SK-N-SH treated with all-trans-retinoic acid at 6 μM for 48 hours (cell line): ENCODE results near the gene THSD4.
A peak's percentile ranks its signal among the peaks of the same experiment; 100 is the strongest.

Experiments used
- ATAC-seq: fragments of 200-7000 bp; cut with Tn5 transposase; 3 replicates; pipeline ENCODE4 v1.9.1; 2020; ENCODE audit warnings: mild to moderate bottlenecking, moderate library complexity
- ARNTL ChIP-seq: fragments of 450-650 bp; formaldehyde crosslinking; IDR thresholded peaks from 2 replicates; pipeline ENCODE4 v1.5.0; 2020; ENCODE audit warnings: low read depth, mild to moderate bottlenecking, moderate library complexity, borderline replicate concordance
- BACH2 ChIP-seq: fragments of 250-450 bp; sonication (Bioruptor Pico); IDR thresholded peaks from 2 replicates; pipeline ENCODE4 v1.9.0; 2021; ENCODE audit warnings: mild to moderate bottlenecking, borderline replicate concordance
- CSDC2 ChIP-seq: fragments of 250-450 bp; sonication (Bioruptor Pico); IDR thresholded peaks from 2 replicates; pipeline ENCODE4 v1.5.0; 2020; ENCODE audit warnings: mild to moderate bottlenecking, moderate library complexity
- ESRRG ChIP-seq: fragments of 250-450 bp; sonication (Bioruptor Pico); IDR thresholded peaks from 2 replicates; pipeline ENCODE4 v1.6.1; 2021; ENCODE audit warnings: mild to moderate bottlenecking
- GLIS3 ChIP-seq: fragments of 250-450 bp; sonication (Bioruptor Pico); IDR thresholded peaks from 2 replicates; pipeline ENCODE4 v1.5.0; 2020; ENCODE audit warnings: mild to moderate bottlenecking, moderate library complexity
- ISL1 ChIP-seq: fragments of 250-450 bp; sonication (Bioruptor Pico); IDR thresholded peaks from 2 replicates; pipeline ENCODE4 v2.1.2; 2022; ENCODE audit warnings: mild to moderate bottlenecking, moderate library complexity
- SNAI2 ChIP-seq: fragments of 250-450 bp; sonication (Bioruptor Pico); IDR thresholded peaks from 2 replicates; pipeline ENCODE4 v1.5.0; 2020; ENCODE audit warnings: mild to moderate bottlenecking, moderate library complexity
- TCF4 ChIP-seq: fragments of 250-450 bp; sonication (Bioruptor Pico); IDR thresholded peaks from 2 replicates; pipeline ENCODE4 v1.8.0; 2021; ENCODE audit warnings: mild to moderate bottlenecking, moderate library complexity, borderline replicate concordance
- TOX ChIP-seq: fragments of 250-450 bp; sonication (Bioruptor Pico); IDR thresholded peaks from 2 replicates; pipeline ENCODE4 v1.8.0; 2021; ENCODE audit warnings: mild to moderate bottlenecking, moderate library complexity, borderline replicate concordance
- ZC3H10 ChIP-seq: fragments of 250-450 bp; sonication (Bioruptor Pico); IDR thresholded peaks from 2 replicates; pipeline ENCODE4 v1.5.1; 2021; ENCODE audit warnings: mild to moderate bottlenecking, moderate library complexity
- ZFP3 ChIP-seq: fragments of 250-450 bp; sonication (Bioruptor Pico); IDR thresholded peaks from 2 replicates; pipeline ENCODE4 v1.5.0; 2020; ENCODE audit warnings: mild to moderate bottlenecking, moderate library complexity
- ZFP30 ChIP-seq: fragments of 450-650 bp; formaldehyde crosslinking; IDR thresholded peaks from 2 replicates; pipeline ENCODE4 v1.5.0; 2022; ENCODE audit warnings: mild to moderate bottlenecking, moderate library complexity
- ZNF565 ChIP-seq: fragments of 450-650 bp; formaldehyde crosslinking; conservative IDR thresholded peaks from 2 replicates; pipeline ENCODE4 v1.5.0; 2020; ENCODE audit warnings: low read depth, mild to moderate bottlenecking, moderate library complexity
- ZNF70 ChIP-seq: fragments of 450-650 bp; formaldehyde crosslinking; IDR thresholded peaks from 2 replicates; pipeline ENCODE4 v1.5.0; 2020; ENCODE audit warnings: mild to moderate bottlenecking, moderate library complexity
- TF ChIP-seq, protein P1 (sequence below): fragments of 250-450 bp; sonication (Bioruptor Pico); IDR thresholded peaks from 2 replicates; pipeline ENCODE4 v1.5.1; 2021; ENCODE audit warnings: mild to moderate bottlenecking, moderate library complexity
- TF ChIP-seq, protein P2 (sequence below): fragments of 250-450 bp; sonication (Bioruptor Pico); IDR thresholded peaks from 2 replicates; pipeline ENCODE4 v1.5.0; 2020; ENCODE audit warnings: mild to moderate bottlenecking, moderate library complexity
- TF ChIP-seq, protein P3 (sequence below): fragments of 250-450 bp; sonication (Bioruptor Pico); IDR thresholded peaks from 2 replicates; pipeline ENCODE4 v1.8.0; 2020; ENCODE audit warnings: mild to moderate bottlenecking, moderate library complexity, borderline replicate concordance

The THSD4 gene

DNA sequence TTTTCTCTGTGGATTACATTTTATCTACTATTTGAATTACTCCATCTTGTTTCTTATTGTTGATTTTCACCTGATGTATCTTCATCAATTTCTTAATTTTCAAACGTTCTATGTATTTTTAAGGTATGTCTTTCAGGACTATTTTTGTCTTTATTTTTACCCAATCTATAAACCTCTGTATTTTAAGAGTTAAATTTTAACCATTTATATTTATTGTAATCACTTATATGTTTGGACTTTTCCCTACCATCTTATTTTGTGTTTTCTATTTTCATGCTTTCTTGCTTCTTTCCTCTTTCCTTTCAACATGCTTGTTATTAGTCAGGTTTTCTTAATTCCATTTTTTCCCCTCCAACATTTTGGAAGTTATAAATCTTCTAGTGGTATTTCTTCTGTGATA is 645.6 kb downstream of the THSD4 start (continued):
- TF ChIP-seq CSDC2 (no peak), ISL1 (no peak), ZC3H10 (no peak), ZNF565 (CRISPR knock-in tag) (no peak)

DNA sequence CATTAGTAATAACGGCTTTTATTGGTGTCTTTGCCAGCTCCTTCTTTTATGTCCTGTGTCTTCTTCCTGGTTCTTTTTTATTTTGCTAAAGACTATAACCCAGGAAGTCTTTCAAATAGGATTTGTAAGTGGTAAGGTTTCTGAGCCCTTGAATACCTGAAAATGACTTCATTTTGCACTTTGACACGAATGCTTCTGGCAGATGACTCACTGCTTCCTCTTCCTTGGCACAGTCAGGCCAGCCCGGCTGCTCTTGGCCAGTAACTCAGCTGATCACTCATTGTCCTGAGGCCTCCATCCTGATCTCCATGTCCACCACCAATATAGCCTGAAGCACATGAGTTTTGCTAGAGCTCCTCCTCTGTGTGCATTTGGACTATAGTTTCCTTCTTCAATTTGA is 646.4 kb downstream of the THSD4 start:
- no peak for TF ChIP-seq ESRRG (CRISPR knock-in tag)
- TF ChIP-seq BACH2 = no peak
- no peak for TF ChIP-seq ARNTL (CRISPR knock-in tag)
- no peak for TF ChIP-seq ZFP3 (CRISPR knock-in tag)
- TF ChIP-seq, protein P1, sequence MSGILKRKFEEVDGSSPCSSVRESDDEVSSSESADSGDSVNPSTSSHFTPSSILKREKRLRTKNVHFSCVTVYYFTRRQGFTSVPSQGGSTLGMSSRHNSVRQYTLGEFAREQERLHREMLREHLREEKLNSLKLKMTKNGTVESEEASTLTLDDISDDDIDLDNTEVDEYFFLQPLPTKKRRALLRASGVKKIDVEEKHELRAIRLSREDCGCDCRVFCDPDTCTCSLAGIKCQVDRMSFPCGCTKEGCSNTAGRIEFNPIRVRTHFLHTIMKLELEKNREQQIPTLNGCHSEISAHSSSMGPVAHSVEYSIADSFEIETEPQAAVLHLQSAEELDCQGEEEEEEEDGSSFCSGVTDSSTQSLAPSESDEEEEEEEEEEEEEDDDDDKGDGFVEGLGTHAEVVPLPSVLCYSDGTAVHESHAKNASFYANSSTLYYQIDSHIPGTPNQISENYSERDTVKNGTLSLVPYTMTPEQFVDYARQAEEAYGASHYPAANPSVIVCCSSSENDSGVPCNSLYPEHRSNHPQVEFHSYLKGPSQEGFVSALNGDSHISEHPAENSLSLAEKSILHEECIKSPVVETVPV (CRISPR knock-in tag) = no peak
- TF ChIP-seq TCF4 = no peak
- TF ChIP-seq ZFP30 (CRISPR knock-in tag) = no peak
- peak; percentile 91 for ATAC-seq

DNA sequence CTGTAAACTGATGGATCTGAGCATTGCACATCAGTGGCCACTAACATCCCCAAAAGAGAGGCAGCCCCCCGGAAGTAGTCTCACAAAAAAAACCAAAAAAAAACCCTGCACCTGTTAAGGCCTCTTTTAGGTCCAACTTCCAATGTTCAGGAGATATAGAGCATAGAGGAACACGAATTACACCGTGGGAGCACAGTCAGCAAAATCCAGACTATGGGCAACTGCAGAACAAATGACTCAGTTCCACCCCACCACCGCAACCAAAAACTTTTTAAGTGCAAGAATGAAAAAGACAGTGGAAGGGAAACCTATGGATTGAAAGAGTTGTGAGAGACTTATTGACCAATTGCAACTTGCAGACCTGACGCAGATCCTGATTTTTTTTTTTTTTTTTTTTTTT is 652.9 kb downstream of the THSD4 start:
- no peak for ATAC-seq
- TF ChIP-seq ZNF70 (no peak), ZFP3 (CRISPR knock-in tag) (no peak), TOX (CRISPR knock-in tag) (no peak), GLIS3 (CRISPR knock-in tag) (no peak), ESRRG (CRISPR knock-in tag) (no peak), ZFP30 (CRISPR knock-in tag) (no peak)

DNA sequence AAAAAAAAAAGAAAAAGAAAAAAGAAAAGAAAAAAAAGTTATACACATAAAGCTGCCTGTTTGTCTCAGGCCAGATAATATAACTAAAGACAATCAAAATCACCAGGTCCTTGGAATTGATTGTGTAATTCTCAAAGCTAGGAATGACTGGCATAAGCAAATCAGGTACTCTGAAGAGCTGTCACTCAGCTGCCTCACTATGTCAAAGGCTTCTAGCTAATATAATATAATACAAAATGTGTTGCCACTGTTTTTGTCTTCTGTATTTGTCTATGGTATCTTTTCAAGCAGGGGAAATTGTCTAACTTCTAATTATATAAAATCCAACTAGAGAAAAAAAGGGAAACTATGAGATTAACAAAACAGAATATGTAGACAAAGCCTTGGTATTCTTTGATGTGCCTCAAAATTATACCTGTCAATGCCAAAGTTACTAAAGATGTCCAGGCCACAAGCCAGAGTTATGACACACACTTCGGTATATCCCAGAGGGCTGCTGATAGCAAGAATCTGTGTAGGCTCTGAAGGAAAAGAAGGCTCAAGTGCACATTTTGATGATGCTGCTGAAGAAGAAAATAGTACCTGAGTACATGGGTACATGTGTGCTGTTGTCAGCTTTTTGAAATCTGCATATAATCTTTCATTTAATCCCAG is 658.1 kb downstream of the THSD4 start:
- TF ChIP-seq SNAI2 (CRISPR knock-in tag) = no peak
- no peak for TF ChIP-seq TCF4
- TF ChIP-seq, protein P2, sequence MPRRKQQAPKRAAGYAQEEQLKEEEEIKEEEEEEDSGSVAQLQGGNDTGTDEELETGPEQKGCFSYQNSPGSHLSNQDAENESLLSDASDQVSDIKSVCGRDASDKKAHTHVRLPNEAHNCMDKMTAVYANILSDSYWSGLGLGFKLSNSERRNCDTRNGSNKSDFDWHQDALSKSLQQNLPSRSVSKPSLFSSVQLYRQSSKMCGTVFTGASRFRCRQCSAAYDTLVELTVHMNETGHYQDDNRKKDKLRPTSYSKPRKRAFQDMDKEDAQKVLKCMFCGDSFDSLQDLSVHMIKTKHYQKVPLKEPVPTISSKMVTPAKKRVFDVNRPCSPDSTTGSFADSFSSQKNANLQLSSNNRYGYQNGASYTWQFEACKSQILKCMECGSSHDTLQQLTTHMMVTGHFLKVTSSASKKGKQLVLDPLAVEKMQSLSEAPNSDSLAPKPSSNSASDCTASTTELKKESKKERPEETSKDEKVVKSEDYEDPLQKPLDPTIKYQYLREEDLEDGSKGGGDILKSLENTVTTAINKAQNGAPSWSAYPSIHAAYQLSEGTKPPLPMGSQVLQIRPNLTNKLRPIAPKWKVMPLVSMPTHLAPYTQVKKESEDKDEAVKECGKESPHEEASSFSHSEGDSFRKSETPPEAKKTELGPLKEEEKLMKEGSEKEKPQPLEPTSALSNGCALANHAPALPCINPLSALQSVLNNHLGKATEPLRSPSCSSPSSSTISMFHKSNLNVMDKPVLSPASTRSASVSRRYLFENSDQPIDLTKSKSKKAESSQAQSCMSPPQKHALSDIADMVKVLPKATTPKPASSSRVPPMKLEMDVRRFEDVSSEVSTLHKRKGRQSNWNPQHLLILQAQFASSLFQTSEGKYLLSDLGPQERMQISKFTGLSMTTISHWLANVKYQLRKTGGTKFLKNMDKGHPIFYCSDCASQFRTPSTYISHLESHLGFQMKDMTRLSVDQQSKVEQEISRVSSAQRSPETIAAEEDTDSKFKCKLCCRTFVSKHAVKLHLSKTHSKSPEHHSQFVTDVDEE (CRISPR knock-in tag) = no peak
- TF ChIP-seq ISL1 = 0 out of 2 replicates have a peak, but pooled peaks have one; percentile 10
- TF ChIP-seq, protein P1 (CRISPR knock-in tag) = no peak
- TF ChIP-seq ZFP3 (CRISPR knock-in tag) = no peak
- TF ChIP-seq, protein P3, sequence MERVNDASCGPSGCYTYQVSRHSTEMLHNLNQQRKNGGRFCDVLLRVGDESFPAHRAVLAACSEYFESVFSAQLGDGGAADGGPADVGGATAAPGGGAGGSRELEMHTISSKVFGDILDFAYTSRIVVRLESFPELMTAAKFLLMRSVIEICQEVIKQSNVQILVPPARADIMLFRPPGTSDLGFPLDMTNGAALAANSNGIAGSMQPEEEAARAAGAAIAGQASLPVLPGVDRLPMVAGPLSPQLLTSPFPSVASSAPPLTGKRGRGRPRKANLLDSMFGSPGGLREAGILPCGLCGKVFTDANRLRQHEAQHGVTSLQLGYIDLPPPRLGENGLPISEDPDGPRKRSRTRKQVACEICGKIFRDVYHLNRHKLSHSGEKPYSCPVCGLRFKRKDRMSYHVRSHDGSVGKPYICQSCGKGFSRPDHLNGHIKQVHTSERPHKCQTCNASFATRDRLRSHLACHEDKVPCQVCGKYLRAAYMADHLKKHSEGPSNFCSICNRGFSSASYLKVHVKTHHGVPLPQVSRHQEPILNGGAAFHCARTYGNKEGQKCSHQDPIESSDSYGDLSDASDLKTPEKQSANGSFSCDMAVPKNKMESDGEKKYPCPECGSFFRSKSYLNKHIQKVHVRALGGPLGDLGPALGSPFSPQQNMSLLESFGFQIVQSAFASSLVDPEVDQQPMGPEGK (CRISPR knock-in tag) = no peak
- ATAC-seq = peak; percentile 59; the same call in 2 of the 3 replicates

DNA sequence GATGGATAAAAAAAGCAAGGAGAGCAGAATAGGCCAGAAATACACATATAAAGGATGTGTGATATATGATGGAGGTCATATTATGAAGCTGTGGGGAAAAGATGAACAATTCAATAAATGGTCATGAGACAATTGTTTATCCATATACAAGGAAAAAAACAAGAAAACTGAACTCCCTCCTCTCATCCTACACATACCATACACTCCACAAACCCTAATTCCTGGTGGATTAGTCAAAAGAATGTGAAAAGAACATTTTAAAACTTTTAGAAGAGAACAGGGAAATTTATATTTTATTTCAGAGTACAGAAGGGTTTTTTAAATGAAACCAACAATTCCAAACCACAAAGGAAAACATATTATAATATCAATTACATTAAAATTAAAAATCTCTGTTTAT is 660.6 kb downstream of the THSD4 start:
- TF ChIP-seq, protein P1 (CRISPR knock-in tag) = no peak
- TF ChIP-seq ESRRG (CRISPR knock-in tag) (no peak), GLIS3 (CRISPR knock-in tag) (no peak)
- TF ChIP-seq, protein P2 (CRISPR knock-in tag) = no peak
- no peak for ATAC-seq
